Esophagus muscularis mucosa (tissue), 4 donors: Measurements from ENCODE around the gene SERTAD2.

Source experiments
- EP300 ChIP-seq: sonication (generic); formaldehyde crosslinking; IDR thresholded peaks from one replicate; pipeline ENCODE4 v1.6.1; 2017; ENCODE audit warnings: antibody characterized with exemption
- POLR2A ChIP-seq: fragments of 450-650 bp; IDR thresholded peaks from one replicate; pipeline ENCODE4 v1.6.1; 2017; ENCODE audit warnings: antibody characterized with exemption, moderate library complexity, mild to moderate bottlenecking, low read depth
- POLR2AphosphoS5 ChIP-seq, 2 donors: sonication (generic); formaldehyde crosslinking; IDR thresholded peaks; one replicate each; pipeline ENCODE4 v1.6.1; 2017; ENCODE audit warnings: antibody characterized with exemption in 2 of 2
- TF ChIP-seq, protein P1 (sequence below), 3 experiments: fragments of 200-600 bp in 2 of 3; fragments of 450-650 bp in 1 of 3; sonication (generic) in 2 of 3; IDR thresholded peaks; one replicate each; pipeline ENCODE4 v1.5.1; 2017 to 2019; ENCODE audit warnings: antibody characterized with exemption in 3 of 3, mild to moderate bottlenecking in 2 of 3, moderate library complexity in 1 of 3

- TF ChIP-seq, protein P1, sequence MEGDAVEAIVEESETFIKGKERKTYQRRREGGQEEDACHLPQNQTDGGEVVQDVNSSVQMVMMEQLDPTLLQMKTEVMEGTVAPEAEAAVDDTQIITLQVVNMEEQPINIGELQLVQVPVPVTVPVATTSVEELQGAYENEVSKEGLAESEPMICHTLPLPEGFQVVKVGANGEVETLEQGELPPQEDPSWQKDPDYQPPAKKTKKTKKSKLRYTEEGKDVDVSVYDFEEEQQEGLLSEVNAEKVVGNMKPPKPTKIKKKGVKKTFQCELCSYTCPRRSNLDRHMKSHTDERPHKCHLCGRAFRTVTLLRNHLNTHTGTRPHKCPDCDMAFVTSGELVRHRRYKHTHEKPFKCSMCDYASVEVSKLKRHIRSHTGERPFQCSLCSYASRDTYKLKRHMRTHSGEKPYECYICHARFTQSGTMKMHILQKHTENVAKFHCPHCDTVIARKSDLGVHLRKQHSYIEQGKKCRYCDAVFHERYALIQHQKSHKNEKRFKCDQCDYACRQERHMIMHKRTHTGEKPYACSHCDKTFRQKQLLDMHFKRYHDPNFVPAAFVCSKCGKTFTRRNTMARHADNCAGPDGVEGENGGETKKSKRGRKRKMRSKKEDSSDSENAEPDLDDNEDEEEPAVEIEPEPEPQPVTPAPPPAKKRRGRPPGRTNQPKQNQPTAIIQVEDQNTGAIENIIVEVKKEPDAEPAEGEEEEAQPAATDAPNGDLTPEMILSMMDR (IDR thresholded peaks at IDR 0.05) = no peak
- TF ChIP-seq EP300 = no peak
- TF ChIP-seq POLR2AphosphoS5 (IDR thresholded peaks at IDR 0.05) = no peak
- TF ChIP-seq POLR2A = no peak
Observed at GRCh38 chr2:64593035-64593655, 60.6 kb downstream of the SERTAD2 start.
